ENCODE data around the gene PPM1N. TPM values are rescaled to one million over a fixed set of nuclear protein-coding genes. Genes with fewer than 3 reads are reported as not detected.
A peak's percentile ranks its signal among the peaks of the same experiment; 100 is the strongest.

The PPM1N gene
- total RNA-seq, 3 donors from 2014 or later, result 1.8 to 2.5 (median 2.3) TPM

GRCh38 chr19:45492137-45492626 is 6.1 kb upstream of the PPM1N start:
- no peaks in the 10 kb centered on the region for H3K36me3 ChIP-seq
- peaks cover 0 to 2% of the 10 kb centered on the region in 2 donors for H3K4me1 ChIP-seq
- TF ChIP-seq, protein P1, sequence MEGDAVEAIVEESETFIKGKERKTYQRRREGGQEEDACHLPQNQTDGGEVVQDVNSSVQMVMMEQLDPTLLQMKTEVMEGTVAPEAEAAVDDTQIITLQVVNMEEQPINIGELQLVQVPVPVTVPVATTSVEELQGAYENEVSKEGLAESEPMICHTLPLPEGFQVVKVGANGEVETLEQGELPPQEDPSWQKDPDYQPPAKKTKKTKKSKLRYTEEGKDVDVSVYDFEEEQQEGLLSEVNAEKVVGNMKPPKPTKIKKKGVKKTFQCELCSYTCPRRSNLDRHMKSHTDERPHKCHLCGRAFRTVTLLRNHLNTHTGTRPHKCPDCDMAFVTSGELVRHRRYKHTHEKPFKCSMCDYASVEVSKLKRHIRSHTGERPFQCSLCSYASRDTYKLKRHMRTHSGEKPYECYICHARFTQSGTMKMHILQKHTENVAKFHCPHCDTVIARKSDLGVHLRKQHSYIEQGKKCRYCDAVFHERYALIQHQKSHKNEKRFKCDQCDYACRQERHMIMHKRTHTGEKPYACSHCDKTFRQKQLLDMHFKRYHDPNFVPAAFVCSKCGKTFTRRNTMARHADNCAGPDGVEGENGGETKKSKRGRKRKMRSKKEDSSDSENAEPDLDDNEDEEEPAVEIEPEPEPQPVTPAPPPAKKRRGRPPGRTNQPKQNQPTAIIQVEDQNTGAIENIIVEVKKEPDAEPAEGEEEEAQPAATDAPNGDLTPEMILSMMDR (IDR thresholded peaks at IDR 0.05), result no peak
- TF ChIP-seq POLR2AphosphoS5 (IDR thresholded peaks at IDR 0.05) (no peak), POLR2A (IDR thresholded peaks at IDR 0.05) (no peak)
- H3K4me3 ChIP-seq, result peak overlapping the region; percentile 48 to 78 (median 68)
- no peak for DNase-seq (ENCODE audit: low spot score in 2 of 2)
- H3K27ac ChIP-seq, result peak overlapping the region in 1 of 2 donors; percentile 79
- intact Hi-C loops (cut with DNase I; ENCODE audit: low total_unique reads), result no loop called here
- H3K27me3 ChIP-seq, result no peaks in the 10 kb centered on the region
- no peaks in the 10 kb centered on the region for H3K9me3 ChIP-seq

DNA sequence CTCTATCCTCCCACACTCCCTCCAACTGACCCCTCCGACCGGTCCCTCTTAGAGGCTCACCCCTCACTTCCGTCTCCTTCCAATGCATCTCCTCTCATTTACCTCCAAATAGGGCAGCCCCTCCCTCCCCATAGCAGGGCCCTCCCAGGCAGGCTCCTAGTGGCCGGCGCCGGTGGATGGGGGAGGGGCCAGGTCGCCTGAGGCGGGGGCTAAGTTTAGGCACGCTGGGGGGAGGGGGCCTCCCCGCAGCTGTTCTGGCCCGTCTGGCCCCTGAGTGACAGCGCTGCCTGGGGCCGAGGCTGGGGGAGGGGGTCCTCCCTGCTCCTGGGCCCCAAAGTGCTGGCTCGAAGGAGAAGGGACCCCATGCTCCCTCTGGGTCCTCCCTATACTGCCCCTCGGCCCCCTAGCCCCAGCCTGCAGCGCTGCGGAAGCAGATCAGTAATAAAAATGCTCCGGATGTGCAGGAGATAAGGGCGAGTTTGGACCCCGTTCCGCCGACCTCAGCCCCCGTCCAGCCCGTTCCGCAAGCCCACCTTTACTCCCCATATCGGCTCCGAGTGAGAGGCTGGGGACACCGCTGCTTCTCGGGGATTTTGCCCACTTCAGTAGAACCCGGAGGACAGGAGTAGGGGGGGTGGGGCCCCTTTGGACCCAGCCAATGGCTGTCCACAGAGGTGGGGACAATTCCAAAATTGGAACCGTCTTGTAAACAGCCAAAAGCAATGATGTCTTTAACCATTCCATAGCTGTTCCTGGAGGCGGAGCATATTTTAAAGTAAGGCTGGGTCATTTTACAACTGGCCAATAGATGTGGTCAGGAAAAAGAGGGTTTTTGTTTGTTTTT is 5.4 kb upstream of the PPM1N start:
- Histone ChIP-seq H3K4me1 (peaks cover 0 to 2% of the 10 kb centered on the region in 2 donors), H3K27ac (peak overlapping the region; percentile 79 to 84), H3K9me3 (no peaks in the 10 kb centered on the region), H3K36me3 (no peaks in the 10 kb centered on the region), H3K27me3 (peaks cover 0 to 2% of the 10 kb centered on the region in 2 donors), H3K4me3 (peak overlapping the region; percentile 48 to 78 (median 68))
- no peak for TF ChIP-seq POLR2AphosphoS5 (IDR thresholded peaks at IDR 0.05)
- no peak for TF ChIP-seq POLR2A (IDR thresholded peaks at IDR 0.05)
- TF ChIP-seq, protein P1 (IDR thresholded peaks at IDR 0.05), result no peak
- intact Hi-C loops (cut with DNase I; ENCODE audit: low total_unique reads), result no loop called here
- DNase-seq (ENCODE audit: low spot score in 2 of 2), result peak in 1 of 2 donors; percentile 66

- Histone ChIP-seq H3K4me1 (peaks cover 2 to 14% of the 10 kb centered on the region in 2 donors), H3K9me3 (no peaks in the 10 kb centered on the region), H3K27ac (no peak overlapping the region), H3K4me3 (no peak overlapping the region), H3K36me3 (no peaks in the 10 kb centered on the region), H3K27me3 (peaks cover 0 to 7% of the 10 kb centered on the region in 2 donors)
- intact Hi-C loops (cut with DNase I; ENCODE audit: low total_unique reads), result no loop called here
- TF ChIP-seq POLR2AphosphoS5 (IDR thresholded peaks at IDR 0.05) (no peak), POLR2A (IDR thresholded peaks at IDR 0.05) (no peak)
- TF ChIP-seq, protein P1 (IDR thresholded peaks at IDR 0.05), result no peak
- DNase-seq (ENCODE audit: low spot score in 2 of 2), result no peak
Measured at GRCh38 chr19:45494261-45494916, 3.9 kb upstream of the PPM1N start.

DNA sequence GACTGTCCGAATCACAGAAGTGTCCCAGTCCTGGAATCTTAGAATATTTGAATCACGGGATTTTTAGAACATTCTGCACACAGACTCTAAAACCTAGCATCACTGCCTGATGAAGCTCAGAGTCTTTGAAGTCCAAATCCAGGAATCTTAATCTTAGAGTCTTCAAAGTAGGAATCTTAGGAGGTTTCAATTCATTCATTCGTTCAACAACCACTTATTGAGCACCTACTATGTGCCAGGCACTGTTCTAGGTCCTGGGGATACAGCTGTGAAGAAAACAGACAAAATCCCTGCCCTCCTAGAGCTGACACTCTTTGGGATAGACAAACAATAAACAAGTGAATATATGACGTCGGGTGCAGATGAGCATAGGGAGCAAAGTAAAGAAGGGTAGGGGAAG is 3.1 kb upstream of the PPM1N start:
- H3K9me3 ChIP-seq, result no peaks in the 10 kb centered on the region
- peaks cover 0 to 7% of the 10 kb centered on the region in 2 donors for H3K27me3 ChIP-seq
- no peak overlapping the region for H3K4me3 ChIP-seq
- no peak for DNase-seq (ENCODE audit: low spot score in 2 of 2)
- no peaks in the 10 kb centered on the region for H3K36me3 ChIP-seq
- TF ChIP-seq POLR2AphosphoS5 (IDR thresholded peaks at IDR 0.05) (no peak), POLR2A (IDR thresholded peaks at IDR 0.05) (no peak)
- TF ChIP-seq, protein P1 (IDR thresholded peaks at IDR 0.05), result no peak
- peaks cover 2 to 14% of the 10 kb centered on the region in 2 donors for H3K4me1 ChIP-seq
- intact Hi-C loops (cut with DNase I; ENCODE audit: low total_unique reads), result no loop called here
- H3K27ac ChIP-seq, result no peak overlapping the region
